ENCODE measurements around the gene CCDC57. TPM values are rescaled to one million over a fixed set of nuclear protein-coding genes. Genes with fewer than 3 reads are reported as not detected.

The CCDC57 gene
- total and polyA plus RNA-seq, 2 of the 4 experiments (the other 2 are of a cell fraction): 7.3 to 31.3 TPM

DNA sequence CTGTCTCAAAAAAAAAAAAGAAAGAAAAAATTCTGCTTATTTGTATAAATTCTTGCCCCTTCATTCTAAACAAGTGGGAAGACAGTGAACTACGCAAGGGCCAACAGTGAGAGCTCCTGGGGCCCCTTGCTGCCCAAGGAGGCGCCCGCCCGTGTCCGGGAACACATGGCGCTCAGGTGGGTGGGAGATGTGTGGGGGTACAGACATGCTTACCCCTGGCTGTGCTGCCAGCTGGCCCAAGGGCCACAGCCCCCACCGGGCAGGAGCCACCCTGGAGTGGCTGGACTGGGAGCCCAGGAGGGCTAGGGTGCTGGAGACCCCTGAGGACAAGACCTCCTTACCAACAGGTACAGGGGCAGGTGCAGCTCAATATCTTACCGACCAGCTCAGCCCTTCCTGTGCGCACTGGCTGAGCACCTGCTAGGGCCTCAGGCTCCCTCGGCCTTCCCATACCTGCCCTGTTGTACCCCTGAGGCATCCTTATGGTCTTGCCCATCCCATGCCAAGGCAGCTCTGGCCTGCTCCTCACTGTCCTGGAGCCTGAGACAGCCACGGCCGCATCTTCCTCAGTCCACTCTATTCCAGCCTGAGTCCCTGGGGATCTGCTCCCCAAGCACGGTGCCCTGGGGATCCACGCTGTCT, 56.2 kb downstream of the CCDC57 start:
- Histone ChIP-seq H2AFZ (replicated peaks; ENCODE audit: low read length, poor library complexity) (no peak overlapping the region), H2BK15ac (ENCODE audit: low read depth, low read length) (no peak overlapping the region), H3K14ac (replicated peaks; ENCODE audit: low read depth, low read length) (no peak overlapping the region), H3K4ac (ENCODE audit: low read depth, low read length) (no peak overlapping the region), H4K20me1 (ENCODE audit: insufficient read depth, low read length) (no peaks in the 10 kb centered on the region; the same call in 1 of the 2 replicates), H3K9me1 (ENCODE audit: insufficient read depth, low read length) (no peaks in the 10 kb centered on the region), H4K8ac (ENCODE audit: low read depth in 2 of 2, low read length in 2 of 2) (no peak overlapping the region), H4K5ac (ENCODE audit: low read depth, low read length) (no peak overlapping the region), H3K27ac (ENCODE audit: insufficient read depth, low read length) (no peak overlapping the region), H3K4me3 (ENCODE audit: insufficient read depth, low read depth, low read length) (no peak overlapping the region), H3K4me1 (ENCODE audit: control insufficient read depth, insufficient read depth, low read length) (no peaks in the 10 kb centered on the region), H3K56ac (ENCODE audit: extremely low read depth, insufficient read depth, low read length) (no peak overlapping the region), H3K4me2 (ENCODE audit: low read depth, low read length) (no peak overlapping the region), H2BK120ac (ENCODE audit: low read depth, low read length) (no peak overlapping the region), H3K79me1 (ENCODE audit: low read depth in 1 of 2, low read length in 2 of 2) (no peaks in the 10 kb centered on the region), H2AK5ac (ENCODE audit: low read depth, low read length) (no peak overlapping the region), H2BK5ac (ENCODE audit: low read depth, low read length, poor library complexity, severe bottlenecking) (no peak overlapping the region), H2BK20ac (ENCODE audit: low read depth, low read length) (no peak overlapping the region), H4K91ac (ENCODE audit: insufficient read depth, low read depth, low read length) (no peak overlapping the region), H2AK9ac (replicated peaks; ENCODE audit: low read depth, low read length, poor library complexity) (peak overlapping the region; percentile 46), H3K18ac (ENCODE audit: low read depth, low read length) (no peak overlapping the region), H3K27me3 (ENCODE audit: control insufficient read depth, insufficient read depth, low read length) (no peaks in the 10 kb centered on the region), H3K9me3 (ENCODE audit: control insufficient read depth, insufficient read depth, low read length) (no peaks in the 10 kb centered on the region), H3K36me3 (ENCODE audit: control insufficient read depth, insufficient read depth, low read length) (peaks cover 21% of the 10 kb centered on the region), H3K9ac (ENCODE audit: low read depth, low read length) (no peak overlapping the region), H3K23ac (ENCODE audit: low read depth, low read length) (no peak overlapping the region)
- in situ Hi-C loops (cut with MboI; ENCODE audit: low sequenced_read_pairs): loop anchor here (5.0 kb wide), 1 partner anchor 124 kb away; the partner anchor contains the start of gene RAC3
- dilution Hi-C loops (cut with HindIII; ENCODE audit: low sequenced_read_pairs, unreplicated experiment): no loop called here
- ChIA-PET POLR2A (ENCODE audit: unreplicated experiment) (no interaction called here), CTCF (interaction anchor here (2.1 kb wide), 1 partner anchor 126 kb away, joined by 4 read pairs; no protein-coding TSS in a partner anchor)
- 100% methylated on average over 4 of the region's 14 CpGs; no CpG with 5 or more reads in 1 of the 2 experiments for WGBS, 2 experiments (ENCODE audit: extremely low coverage in 2 of 2, insufficient read length in 1 of 2)
- DNase-seq (no peak), ATAC-seq (ENCODE audit: low read depth) (no peak)
- BruUV-seq (replicated peaks): no TSS peak
- no peak for TF ChIP-seq MXI1 (IDR thresholded peaks at IDR 0.05; ENCODE audit: borderline replicate concordance, low read depth, low read length)
- no peak for TF ChIP-seq MAFK (IDR thresholded peaks at IDR 0.05; ENCODE audit: low read depth, low read length)
- no peak for TF ChIP-seq CHD1 (IDR thresholded peaks at IDR 0.05; ENCODE audit: low read depth, low read length)
- TF ChIP-seq, protein P1, sequence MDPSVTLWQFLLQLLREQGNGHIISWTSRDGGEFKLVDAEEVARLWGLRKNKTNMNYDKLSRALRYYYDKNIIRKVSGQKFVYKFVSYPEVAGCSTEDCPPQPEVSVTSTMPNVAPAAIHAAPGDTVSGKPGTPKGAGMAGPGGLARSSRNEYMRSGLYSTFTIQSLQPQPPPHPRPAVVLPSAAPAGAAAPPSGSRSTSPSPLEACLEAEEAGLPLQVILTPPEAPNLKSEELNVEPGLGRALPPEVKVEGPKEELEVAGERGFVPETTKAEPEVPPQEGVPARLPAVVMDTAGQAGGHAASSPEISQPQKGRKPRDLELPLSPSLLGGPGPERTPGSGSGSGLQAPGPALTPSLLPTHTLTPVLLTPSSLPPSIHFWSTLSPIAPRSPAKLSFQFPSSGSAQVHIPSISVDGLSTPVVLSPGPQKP (IDR thresholded peaks at IDR 0.05; ENCODE audit: borderline replicate concordance, low read depth, low read length): no peak
- intact Hi-C loops (cut with micrococcal nuclease): loop anchor here (10.0 kb wide), 1 partner anchor 192 kb away; the partner anchor contains the start of gene NOTUM

Measured in IMR-90 (cell line).